HepG2 (cell line): ENCODE measurements around the gene ACSM2A. TPM values are rescaled to one million over a fixed set of nuclear protein-coding genes. Genes with fewer than 3 reads are reported as not detected.

Source experiments
- DPF2 ChIP-seq: sonication (generic); formaldehyde crosslinking; IDR thresholded peaks from 2 replicates; pipeline ENCODE4 v1.4.0; 2020; ENCODE audit warnings: mild to moderate bottlenecking, low read depth, missing genetic modification reagents, borderline replicate concordance
- GFI1 ChIP-seq: sonication (generic); formaldehyde crosslinking; IDR thresholded peaks from 2 replicates; pipeline ENCODE4 v1.5.0; 2020; ENCODE audit warnings: missing genetic modification reagents, mild to moderate bottlenecking, borderline replicate concordance
- GMEB2 ChIP-seq: IDR thresholded peaks from 2 replicates; pipeline ENCODE4 v1.6.1; 2016; ENCODE audit warnings: missing biosample characterization, missing genetic modification reagents, low read depth
- HOMEZ ChIP-seq: IDR thresholded peaks from 2 replicates; pipeline ENCODE4 v1.6.1; 2016; ENCODE audit warnings: low read depth
- ISX ChIP-seq: sonication (generic); formaldehyde crosslinking; conservative IDR thresholded peaks from 2 replicates; pipeline ENCODE4 v1.5.0; 2020; ENCODE audit warnings: missing genetic modification reagents
- KDM2A ChIP-seq: sonication (generic); formaldehyde crosslinking; IDR thresholded peaks from 2 replicates; pipeline ENCODE4 v1.4.0; 2020; ENCODE audit warnings: low read depth, missing genetic modification reagents, borderline replicate concordance
- MAFG ChIP-seq: sonication (generic); formaldehyde crosslinking; IDR thresholded peaks from 2 replicates; pipeline ENCODE4 v1.5.1; 2020; ENCODE audit warnings: mild to moderate bottlenecking, missing genetic modification reagents
- MAFK ChIP-seq, 2 experiments: IDR thresholded peaks in 1 of 2; conservative IDR thresholded peaks in 1 of 2; 2 replicates each; pipeline ENCODE4 v1.6.1; 2011; ENCODE audit warnings: improper control_type of control experiment in 2 of 2, low read length in 2 of 2
- MTF2 ChIP-seq: sonication (generic); formaldehyde crosslinking; IDR thresholded peaks from 2 replicates; pipeline ENCODE4 v1.5.0; 2020; ENCODE audit warnings: missing genetic modification reagents, borderline replicate concordance
- PCBP2 ChIP-seq: fragments of 200-400 bp; formaldehyde crosslinking; optimal IDR thresholded peaks from 2 replicates; pipeline ENCODE3; 2018; ENCODE audit warnings: low read length, low read depth; ENCODE audit not compliant: poor library complexity, severe bottlenecking
- PITX1 ChIP-seq: sonication (generic); formaldehyde crosslinking; IDR thresholded peaks from 2 replicates; pipeline ENCODE4 v1.5.1; 2020; ENCODE audit warnings: mild to moderate bottlenecking, missing genetic modification reagents
- PRMT3 ChIP-seq: sonication (generic); formaldehyde crosslinking; IDR thresholded peaks from 2 replicates; pipeline ENCODE4 v1.8.1; 2022; ENCODE audit warnings: low read depth, mild to moderate bottlenecking, moderate library complexity, missing genetic modification reagents, borderline replicate concordance
- RAD51 ChIP-seq: fragments of 450-650 bp; IDR thresholded peaks from 2 replicates; pipeline ENCODE4 v1.6.1; 2016; ENCODE audit warnings: borderline replicate concordance
- SMAD9 ChIP-seq: sonication (generic); formaldehyde crosslinking; IDR thresholded peaks from 2 replicates; pipeline ENCODE4 v1.5.1; 2020; ENCODE audit warnings: mild to moderate bottlenecking, missing genetic modification reagents
- SNAI1 ChIP-seq: sonication (generic); formaldehyde crosslinking; IDR thresholded peaks from 2 replicates; pipeline ENCODE4 v1.5.0; 2020; ENCODE audit warnings: mild to moderate bottlenecking, missing genetic modification reagents, borderline replicate concordance
- THYN1 ChIP-seq: sonication (generic); formaldehyde crosslinking; IDR thresholded peaks from 2 replicates; pipeline ENCODE4 v1.8.1; 2023; ENCODE audit warnings: low read depth, mild to moderate bottlenecking, moderate library complexity, missing genetic modification reagents, borderline replicate concordance
- TP53 ChIP-seq: sonication (generic); formaldehyde crosslinking; conservative IDR thresholded peaks from 2 replicates; pipeline ENCODE4 v1.4.0; 2020; ENCODE audit warnings: missing genetic modification reagents
- YY1 ChIP-seq: IDR thresholded peaks from 2 replicates; pipeline ENCODE4 v1.6.1; 2011; ENCODE audit warnings: low read length, low read depth, moderate library complexity, mild to moderate bottlenecking; ENCODE audit not compliant: insufficient read depth, insufficient replicate concordance
- ZBTB42 ChIP-seq: sonication (generic); formaldehyde crosslinking; IDR thresholded peaks from 2 replicates; pipeline ENCODE4 v1.5.0; 2020; ENCODE audit warnings: mild to moderate bottlenecking, missing genetic modification reagents
- ZFP90 ChIP-seq: sonication (generic); formaldehyde crosslinking; IDR thresholded peaks from 2 replicates; pipeline ENCODE4 v1.8.0; 2022; ENCODE audit warnings: missing genetic modification reagents, mild to moderate bottlenecking, inconsistent platforms, borderline replicate concordance
- ZHX1 ChIP-seq: sonication (generic); formaldehyde crosslinking; IDR thresholded peaks from 2 replicates; pipeline ENCODE4 v1.8.1; 2022; ENCODE audit warnings: low read depth, mild to moderate bottlenecking, missing genetic modification reagents
- ZNF234 ChIP-seq: sonication (generic); formaldehyde crosslinking; conservative IDR thresholded peaks from 2 replicates; pipeline ENCODE4 v1.5.1; 2020; ENCODE audit warnings: mild to moderate bottlenecking, missing genetic modification reagents
- ZNF543 ChIP-seq: sonication (generic); formaldehyde crosslinking; IDR thresholded peaks from 2 replicates; pipeline ENCODE4 v1.4.0; 2020; ENCODE audit warnings: mild to moderate bottlenecking, missing genetic modification reagents
- ZNF766 ChIP-seq: sonication (generic); formaldehyde crosslinking; IDR thresholded peaks from 2 replicates; pipeline ENCODE4 v1.5.0; 2020; ENCODE audit warnings: missing genetic modification reagents, borderline replicate concordance
- ZNF792 ChIP-seq: IDR thresholded peaks from 2 replicates; pipeline ENCODE4 v1.6.1; 2016
- polyA plus RNA-seq, 8 experiments: library from polyadenylated mRNA; depleted of rRNA in 3 of 8; stranded (reverse) in 7 of 8; unstranded in 1 of 8; fragments of >200 nt; fragmentation: Illumina TruSeq in 4 of 8; extraction: Trizol in 4 of 8; gene quantifications; 2 replicates each; pipeline versions ENCODE4 v1.2.1 to v1.2.3, GENCODE V29; 2011 to 2016; ENCODE audit warnings: low read depth in 4 of 8, missing spikeins in 1 of 8, mixed read lengths in 1 of 8; ENCODE audit not compliant: insufficient read depth in 1 of 8
- total RNA-seq, 5 experiments: library from RNA; depleted of rRNA; stranded (reverse); fragments of >200 nt; fragmentation: Illumina TruSeq; extraction: Trizol; gene quantifications; 2 replicates each; pipeline ENCODE4 v1.2.3, GENCODE V29; 2016; ENCODE audit warnings: low read depth in 1 of 5

Gene ACSM2A
- total and polyA plus RNA-seq, 2 of the 13 experiments (the other 11 are each of a cell fraction or from before 2014, with no cell fraction given), result 11.4 to 16.3 TPM

GRCh38 chr16:20424129-20424866, 27.0 kb upstream of the ACSM2A start (continued):
- TF ChIP-seq ZHX1 (no peak), PCBP2 (no peak), ZNF766 (0 out of 2 replicates have a peak, but pooled peaks have one; percentile 41), SNAI1 (CRISPR knock-in tag) (no peak), RAD51 (peak; percentile 20; the same call in 1 of the 2 replicates), PRMT3 (CRISPR knock-in tag) (no peak), ZNF234 (no peak), THYN1 (no peak), ZFP90 (CRISPR knock-in tag) (0 out of 2 replicates have a peak, but pooled peaks have one; percentile 23), SMAD9 (no peak), PITX1 (CRISPR knock-in tag) (peak; percentile 97), HOMEZ (CRISPR knock-in tag) (peak; percentile 93; the same call in 1 of the 2 replicates), GMEB2 (CRISPR knock-in tag) (no peak), TP53 (0 out of 2 replicates have a peak, but pooled peaks have one; percentile 74), ZNF792 (peak; percentile 79; the same call in 1 of the 2 replicates), MTF2 (no peak), ISX (CRISPR knock-in tag) (no peak), ZBTB42 (CRISPR knock-in tag) (peak; percentile 77), MAFK (conservative IDR thresholded peaks at IDR 0.05 in 1 of 2, IDR thresholded peaks at IDR 0.05 in 1 of 2; ENCODE audit: low read length in 2 of 2) (no peak), YY1 (no peak), KDM2A (CRISPR knock-in tag) (no peak), GFI1 (CRISPR knock-in tag) (peak; percentile 87), ZNF543 (no peak; the same call in 1 of the 2 replicates), MAFG (CRISPR knock-in tag) (no peak), DPF2 (peak; percentile 64; the same call in 1 of the 2 replicates)
